NCI-H510A (cell line): ENCODE data around the gene SP100.

ENCODE experiments used
- DNase-seq: peaks from one replicate; lab custom pipeline; 2025; lab: John Stamatoyannopoulos, UW

Gene SP100

DNA sequence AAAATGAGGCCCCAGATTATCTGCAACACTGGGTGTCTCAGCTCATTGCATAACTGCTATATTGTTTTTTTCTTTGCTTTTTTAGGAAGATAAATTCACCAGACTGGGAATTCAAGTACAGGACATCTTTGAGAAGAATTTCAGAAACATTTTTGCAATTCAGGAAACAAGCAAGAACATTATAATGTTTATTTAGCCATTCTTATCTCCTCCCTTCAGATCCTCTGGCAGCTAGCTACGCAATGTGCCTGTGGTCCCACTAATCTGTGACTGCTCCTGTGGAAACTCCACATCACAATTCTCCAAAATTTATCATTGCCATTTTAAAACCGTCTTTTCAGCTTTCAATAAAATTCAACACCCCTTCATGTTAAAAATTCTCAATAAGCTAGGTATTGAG is 126.8 kb downstream of the SP100 start:
- no peak for DNase-seq

DNA sequence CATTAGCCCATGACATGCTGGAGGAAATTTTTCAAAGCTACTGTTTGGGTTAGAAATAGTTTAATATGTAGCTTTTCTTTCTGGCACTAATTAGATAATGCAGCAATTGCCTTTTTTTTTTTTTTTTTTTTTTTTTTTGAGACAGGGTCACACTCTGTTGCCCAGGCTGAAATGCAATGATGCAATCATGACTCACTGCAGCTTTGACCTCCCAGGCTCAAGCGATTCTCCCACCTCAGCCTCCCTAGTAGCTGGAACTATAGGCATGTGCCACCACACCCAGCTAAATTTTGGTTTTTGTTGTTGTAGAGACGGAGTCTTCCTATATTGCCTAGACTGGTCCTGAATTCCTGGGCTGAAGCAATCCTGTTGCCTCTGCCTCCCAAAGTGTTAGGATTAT is 136.2 kb downstream of the SP100 start:
- no peak for DNase-seq

DNA sequence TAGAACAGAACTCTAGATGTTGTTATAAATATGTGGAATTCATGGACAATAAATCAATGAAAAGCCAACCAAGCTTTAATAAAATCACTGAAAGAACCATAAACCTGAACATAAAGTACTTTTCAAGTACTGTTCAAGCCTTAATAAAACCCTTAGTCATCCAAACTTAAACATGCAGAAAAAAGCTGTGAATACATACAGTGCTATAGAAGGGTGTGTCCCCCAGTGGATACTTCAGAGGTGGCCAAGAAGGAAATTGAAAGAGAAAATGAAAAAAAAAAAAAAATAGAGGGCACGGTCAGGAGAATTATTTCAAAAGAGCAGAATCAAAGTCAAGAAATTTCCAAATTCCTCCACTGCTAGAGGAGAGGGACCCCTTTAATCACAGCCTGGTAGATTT is 141.1 kb downstream of the SP100 start:
- no peak for DNase-seq

DNA sequence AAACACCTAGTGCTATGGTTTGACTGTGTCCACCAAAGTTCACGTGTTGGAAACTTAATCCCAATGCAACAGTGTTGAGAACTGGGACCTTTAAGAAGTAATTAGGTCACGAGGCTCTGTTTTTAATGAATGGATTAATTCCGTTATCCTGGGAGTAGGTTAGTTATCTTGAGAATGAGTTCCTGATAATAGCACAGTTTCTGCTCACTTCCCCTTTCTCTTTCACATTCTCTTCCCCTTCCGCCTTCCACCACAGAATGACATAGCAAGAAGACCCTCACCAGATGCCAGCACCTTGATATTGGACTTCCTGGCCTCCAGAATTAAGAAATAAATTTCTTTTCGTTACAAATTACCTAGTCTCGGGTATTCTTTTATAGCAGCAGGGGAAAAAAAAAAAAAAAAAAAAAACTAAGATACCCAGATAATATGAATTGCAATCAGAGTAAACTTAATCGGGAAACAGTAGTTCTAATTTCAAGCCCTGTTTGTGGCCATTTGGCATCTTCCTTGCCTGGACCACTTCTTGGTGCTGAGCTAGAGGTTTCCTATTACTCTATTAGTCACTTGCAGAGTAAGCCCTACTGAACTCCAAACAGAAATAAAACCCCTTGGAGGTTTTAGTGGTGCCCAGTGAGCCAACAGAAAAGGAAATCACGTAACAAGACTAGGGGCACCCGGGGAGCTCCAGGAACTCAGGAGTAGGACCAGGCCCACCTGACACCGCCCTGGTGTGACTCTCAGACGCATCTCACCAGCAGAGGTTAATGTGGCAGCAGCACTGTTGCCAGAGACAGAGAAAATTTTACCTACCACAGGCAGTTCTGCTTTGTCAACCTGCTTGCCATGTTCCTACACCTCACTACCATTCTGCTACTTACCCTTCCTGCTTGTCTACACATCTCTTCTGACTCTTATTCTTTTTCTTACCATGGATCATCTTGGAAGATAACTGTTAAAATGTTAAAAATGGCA is 149.1 kb downstream of the SP100 start:
- no peak for DNase-seq

DNA sequence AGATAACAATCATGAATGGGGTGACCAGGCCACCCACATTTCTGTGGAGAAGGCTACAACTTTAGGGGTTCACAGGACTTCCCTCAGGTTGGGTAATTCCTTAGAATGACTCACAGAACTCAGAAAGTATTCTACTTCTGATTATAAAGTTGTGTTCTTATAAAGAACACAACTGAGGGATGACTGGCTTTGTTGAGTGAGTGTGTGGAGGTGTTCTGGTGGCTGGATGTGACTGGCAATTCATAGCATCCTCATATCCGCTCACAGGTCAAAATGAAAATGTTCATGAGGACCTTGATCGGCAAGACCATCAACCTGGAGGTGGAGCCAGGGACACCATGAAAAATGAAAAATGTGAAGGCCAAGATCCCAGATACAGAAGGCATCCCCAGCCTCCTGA is 153.3 kb downstream of the SP100 start:
- DNase-seq, result no peak

DNA sequence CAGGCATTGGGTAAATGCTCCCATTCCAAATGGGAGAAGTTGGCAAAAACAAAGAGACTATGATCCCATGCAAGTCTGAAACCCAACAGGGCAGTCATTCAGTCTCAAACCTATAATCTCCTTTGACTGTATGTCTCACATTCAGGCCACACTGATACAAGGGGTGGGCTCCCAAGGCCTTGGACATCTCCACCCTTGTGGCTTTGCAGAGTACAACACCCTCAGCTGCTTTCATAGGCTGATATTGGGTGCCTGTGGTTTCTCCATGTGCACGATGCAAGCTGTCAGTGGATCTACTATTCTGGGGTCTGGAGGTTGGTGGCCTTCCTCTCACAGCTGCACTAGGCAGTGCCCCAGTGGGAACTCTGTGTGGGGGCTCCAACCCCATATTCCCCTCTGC is 155.0 kb downstream of the SP100 start:
- DNase-seq, result no peak

DNA sequence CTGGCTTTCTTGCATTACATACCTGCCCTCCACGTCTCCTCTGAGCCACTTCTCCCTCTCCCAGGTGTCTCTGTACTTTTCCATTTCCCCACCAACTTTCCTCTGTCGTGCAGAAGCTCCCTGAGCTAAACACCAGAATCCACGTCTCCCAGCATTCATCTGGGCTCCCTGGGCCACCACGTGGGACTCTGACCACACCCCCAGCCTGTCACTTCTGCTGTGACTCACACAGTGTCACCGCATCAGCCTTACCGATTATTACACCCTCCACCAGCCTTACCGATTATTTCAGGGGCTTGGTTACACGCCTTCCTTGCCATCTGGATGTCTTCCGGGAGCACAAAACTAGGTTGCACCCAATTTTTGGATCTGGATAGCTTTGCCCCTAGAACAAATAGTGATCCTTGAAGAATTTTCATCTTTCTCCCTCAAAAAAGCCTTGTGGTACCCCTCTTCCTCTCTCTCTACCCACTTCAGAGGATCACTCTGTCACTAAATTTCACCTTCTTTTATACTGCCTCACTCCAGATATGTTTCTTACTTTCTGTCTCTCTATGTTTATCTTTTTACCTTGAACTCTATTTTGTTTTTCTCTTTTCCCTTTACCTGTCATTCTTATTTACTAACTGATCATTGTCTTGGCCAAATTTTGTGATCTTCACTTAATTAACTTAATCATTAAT is 159.8 kb downstream of the SP100 start:
- DNase-seq, result no peak

DNA sequence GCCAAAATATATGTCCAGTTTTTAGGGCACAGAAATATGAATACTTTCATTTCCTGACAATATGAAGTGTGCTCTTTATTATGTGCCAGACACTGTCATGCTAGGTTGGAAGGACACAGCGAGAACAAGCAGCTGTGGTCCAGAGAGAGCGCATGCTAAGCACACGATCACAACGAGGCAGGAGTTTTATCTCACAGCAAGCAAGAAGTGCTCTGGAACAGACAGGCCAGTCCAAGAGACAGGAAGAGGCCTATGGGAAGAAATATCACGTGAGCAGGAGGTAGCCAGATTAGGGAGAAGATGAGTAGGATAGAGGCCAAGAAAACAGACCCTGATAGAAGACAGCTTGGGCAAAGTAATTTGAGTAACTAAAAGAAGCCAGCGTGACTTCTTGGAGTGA is 161.1 kb downstream of the SP100 start:
- no peak for DNase-seq

DNA sequence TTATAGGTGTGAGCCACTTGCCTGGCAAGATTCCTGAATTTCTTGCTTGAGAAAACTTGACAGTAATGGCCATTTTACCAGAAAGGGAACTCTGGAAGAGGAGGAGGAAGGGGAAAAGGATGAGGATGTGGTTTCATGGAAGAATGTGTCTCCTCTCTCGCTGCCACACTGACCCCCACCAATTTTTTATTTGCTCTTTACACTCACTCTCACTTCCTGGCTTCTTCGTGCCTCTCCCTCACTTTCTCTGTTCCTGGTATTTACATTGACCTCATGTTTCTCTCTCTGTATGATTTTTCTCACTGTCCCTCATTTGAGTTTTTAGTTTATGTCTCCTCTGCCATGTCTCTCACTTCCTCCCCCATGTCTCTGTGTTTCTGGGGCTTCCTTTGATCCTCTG is 162.1 kb downstream of the SP100 start:
- DNase-seq, result no peak

DNA sequence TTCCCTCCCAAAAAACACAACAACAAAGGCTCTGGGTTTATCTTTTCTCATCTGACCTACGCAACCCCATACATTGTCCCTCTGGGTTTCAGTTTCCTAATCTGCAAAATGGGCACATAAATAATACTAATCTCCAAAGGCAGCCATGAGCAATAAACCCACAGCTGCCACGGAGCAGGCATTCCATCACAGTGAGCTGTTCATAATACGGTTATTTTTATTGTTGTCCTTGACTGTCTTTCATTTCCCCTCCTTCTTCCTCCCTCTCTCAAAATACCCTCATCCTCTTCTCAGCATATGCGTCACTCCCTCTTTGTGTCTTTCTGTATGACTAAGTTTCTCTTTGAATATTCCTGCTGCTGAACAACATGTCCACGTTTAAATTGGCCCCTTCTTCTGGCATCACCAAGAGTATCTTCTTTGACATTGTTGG is 166.9 kb downstream of the SP100 start:
- no peak for DNase-seq

DNA sequence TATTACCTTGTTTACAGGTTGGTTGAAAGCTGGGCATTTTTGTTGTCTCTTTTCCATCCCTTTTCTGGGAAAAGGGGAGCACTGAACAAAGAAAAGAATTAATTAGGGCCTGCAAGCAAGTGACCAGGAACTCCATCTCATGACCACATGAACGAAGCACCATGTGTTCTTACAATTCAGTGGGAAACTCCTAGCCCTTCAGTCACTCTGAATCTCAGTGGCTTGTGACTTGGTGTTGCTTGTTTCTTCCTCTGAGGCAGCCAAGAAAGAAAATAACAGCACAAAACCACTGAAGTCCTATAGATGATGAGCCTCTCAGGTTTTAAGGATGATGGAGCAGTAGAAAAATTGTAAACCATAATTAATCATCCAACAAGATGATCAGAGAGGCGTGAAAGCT is 167.6 kb downstream of the SP100 start:
- no peak for DNase-seq

DNA sequence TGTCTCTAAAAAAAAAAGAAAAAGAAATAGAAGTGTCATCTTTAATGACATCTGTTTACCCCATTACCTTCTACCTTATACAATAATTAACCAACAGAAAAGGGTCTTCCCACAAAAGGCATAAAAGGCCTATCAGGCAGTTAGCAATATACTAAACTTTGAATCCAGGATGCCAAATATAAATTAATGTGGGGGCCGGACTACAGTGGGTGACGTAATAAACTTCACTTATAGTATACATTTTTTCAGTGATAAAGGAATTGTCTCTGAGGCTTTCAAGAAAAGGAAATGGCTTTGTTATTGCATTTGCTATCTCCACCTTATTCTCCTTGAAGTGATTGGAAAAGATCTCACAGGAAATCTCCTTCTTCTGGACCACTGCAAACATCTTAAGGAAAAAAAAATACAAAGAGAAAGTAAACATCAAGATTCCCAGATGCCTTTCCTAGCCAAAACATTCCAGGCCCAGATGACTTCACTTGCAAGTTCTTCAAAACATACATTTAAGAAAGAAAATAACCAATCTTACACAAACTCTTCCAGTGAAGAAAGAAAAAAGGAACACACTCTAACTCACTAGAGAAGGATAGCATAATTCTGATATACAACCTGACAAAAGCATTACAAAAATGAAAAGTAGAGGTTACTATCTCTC is 170.5 kb downstream of the SP100 start:
- DNase-seq, result no peak

DNA sequence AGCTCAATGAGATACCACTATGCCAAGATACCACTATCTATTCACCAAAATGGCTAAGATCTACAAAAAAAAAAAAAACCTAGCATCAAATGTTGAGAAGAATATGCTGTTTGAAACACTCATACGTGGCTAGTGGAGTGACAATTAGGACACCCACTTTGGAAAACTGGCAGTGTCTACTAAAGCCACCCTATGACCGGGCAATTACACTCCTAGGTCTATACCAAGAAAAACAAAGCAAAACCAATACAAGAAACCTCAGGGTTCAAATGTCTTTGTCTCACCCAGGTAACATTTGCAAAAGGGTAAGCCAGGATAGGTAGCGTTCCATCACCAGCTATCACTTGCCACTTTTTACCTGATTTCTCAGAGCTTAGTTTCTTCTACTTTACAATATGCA is 173.0 kb downstream of the SP100 start:
- no peak for DNase-seq

DNA sequence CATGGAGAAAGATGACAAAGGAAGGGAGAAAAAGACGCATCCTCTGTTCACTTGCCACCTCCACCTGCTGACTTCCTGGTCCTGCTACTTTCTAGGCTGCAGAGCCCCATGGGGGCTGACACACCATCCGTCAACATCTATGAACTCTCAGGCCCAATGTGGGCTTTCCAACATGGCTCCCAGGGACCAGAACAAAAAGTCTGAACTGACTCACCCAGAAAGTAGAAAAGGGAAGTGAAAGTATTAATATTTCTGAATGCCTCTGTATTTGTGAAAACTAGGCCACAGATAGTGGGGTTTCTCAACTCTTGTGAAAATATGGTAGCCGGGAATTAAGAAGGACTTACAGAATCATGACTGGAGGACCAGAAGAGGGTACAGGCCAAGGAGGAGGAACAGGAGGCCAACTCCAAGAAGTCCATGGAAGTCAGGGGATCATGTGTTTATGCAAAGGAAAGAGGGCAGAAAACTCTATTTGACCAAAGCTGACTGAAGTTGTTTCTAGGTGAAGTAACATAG is 173.6 kb downstream of the SP100 start:
- DNase-seq, result no peak

DNA sequence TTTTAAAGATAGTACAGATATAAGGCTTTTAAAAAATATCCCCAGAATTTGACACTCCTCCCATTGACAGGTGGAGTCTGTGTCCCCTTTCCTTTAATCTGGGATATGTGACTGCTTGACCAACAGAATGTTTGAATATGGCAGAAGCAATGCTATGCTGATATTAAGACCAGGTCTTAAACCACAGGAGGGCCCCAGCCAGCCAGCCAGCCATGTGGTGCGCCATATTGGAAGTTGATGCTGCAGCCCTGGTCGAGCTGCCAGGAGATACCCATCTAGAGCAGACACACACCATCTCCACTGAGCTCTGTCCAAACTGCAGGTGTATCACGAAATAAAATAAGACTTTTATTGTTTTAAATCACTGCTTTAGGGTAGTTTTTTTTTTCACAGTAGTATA is 174.3 kb downstream of the SP100 start:
- DNase-seq, result no peak

DNA sequence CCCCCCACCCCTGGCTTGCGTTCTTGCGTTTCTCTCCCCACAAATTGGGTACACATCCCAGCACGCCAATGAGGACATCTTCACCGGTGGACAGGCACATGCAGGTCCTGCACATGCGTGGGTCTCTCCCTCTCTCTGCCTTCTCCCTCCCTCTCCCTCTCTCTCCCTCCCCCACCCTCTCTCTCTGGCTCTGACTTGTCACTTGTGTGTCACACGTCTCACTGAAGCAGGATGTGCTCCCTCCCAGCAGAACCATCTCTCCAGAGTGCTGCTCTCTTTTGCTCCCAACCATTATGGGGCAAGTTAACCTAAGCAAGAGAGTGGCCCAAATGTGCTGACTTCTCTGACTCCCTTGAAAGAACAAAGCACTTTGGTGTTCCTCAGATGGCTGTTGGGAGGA is 175.8 kb downstream of the SP100 start:
- no peak for DNase-seq

DNA sequence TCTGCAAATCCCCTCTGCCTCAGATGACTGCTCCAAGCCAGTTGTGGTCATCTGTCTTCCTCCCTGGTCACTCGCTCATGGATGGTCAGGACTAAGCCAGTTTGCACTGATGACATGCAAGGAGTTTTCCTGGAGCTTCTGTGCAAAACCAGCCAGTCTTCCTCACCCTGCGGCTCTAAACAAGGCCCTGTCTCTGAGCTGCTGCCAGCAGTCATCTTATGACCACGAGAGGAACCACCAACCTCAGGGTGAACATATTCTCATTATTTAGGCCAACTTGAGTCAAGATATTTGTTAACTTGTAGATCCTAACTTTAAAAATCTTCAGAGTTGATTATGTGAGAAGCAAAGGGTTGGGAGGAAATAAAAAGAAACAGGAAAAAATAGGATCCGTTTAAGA is 176.8 kb downstream of the SP100 start:
- DNase-seq, result no peak
